ENCODE results near the gene GABRR2. TPM values are rescaled to one million over a fixed set of nuclear protein-coding genes. Genes with fewer than 3 reads are reported as not detected.
"Not testable (repeated sequence)": the region's sequence is repeated elsewhere in the genome, so short reads cannot be mapped to it uniquely, and the experiment has no call there.

GABRR2 gene
- total RNA-seq, 6 donors from 2014 or later, result 0.30 to 3.1 (median 1.6) TPM

DNA sequence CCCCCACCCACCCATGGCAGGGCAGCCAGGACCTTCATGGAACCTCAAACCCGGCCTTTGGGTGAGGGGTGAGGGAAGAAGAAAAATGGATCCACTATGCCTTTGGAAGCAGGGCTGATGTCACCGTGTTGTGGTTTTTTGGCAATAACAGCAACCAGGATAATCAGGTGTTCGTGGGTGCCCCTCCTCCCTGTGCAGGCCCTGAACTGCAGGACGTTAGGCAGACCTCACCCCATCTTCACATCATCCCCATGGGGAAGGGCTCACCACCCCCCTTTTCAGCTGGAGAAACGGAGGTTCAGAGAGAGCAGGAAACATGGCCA is 3.6 kb downstream of the GABRR2 start:
- H3K27ac ChIP-seq, result peak overlapping the region in 2 of 4 donors; percentile 4 to 58
- H3K27me3 ChIP-seq, result no peaks in the 10 kb centered on the region
- TF ChIP-seq POLR2AphosphoS5 (IDR thresholded peaks at IDR 0.05) (no peak), EP300 (IDR thresholded peaks at IDR 0.05) (no peak), POLR2A (IDR thresholded peaks at IDR 0.05) (no peak)
- TF ChIP-seq, protein P1, sequence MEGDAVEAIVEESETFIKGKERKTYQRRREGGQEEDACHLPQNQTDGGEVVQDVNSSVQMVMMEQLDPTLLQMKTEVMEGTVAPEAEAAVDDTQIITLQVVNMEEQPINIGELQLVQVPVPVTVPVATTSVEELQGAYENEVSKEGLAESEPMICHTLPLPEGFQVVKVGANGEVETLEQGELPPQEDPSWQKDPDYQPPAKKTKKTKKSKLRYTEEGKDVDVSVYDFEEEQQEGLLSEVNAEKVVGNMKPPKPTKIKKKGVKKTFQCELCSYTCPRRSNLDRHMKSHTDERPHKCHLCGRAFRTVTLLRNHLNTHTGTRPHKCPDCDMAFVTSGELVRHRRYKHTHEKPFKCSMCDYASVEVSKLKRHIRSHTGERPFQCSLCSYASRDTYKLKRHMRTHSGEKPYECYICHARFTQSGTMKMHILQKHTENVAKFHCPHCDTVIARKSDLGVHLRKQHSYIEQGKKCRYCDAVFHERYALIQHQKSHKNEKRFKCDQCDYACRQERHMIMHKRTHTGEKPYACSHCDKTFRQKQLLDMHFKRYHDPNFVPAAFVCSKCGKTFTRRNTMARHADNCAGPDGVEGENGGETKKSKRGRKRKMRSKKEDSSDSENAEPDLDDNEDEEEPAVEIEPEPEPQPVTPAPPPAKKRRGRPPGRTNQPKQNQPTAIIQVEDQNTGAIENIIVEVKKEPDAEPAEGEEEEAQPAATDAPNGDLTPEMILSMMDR (IDR thresholded peaks at IDR 0.05), result no peak
- 43 to 44% methylated on average over 5 of the region's 5 CpGs for WGBS, 2 donors
- no peaks in the 10 kb centered on the region for H3K9me3 ChIP-seq
- H3K4me3 ChIP-seq, result no peak overlapping the region
- ATAC-seq (ENCODE audit: low FRiP score in 2 of 2) (no peak), DNase-seq (no peak)
- H3K4me1 ChIP-seq, result peaks cover 18 to 23% (median 19%) of the 10 kb centered on the region in 4 donors
- H3K36me3 ChIP-seq, result peaks cover 0 to 10% (median 4%) of the 10 kb centered on the region in 4 donors

DNA sequence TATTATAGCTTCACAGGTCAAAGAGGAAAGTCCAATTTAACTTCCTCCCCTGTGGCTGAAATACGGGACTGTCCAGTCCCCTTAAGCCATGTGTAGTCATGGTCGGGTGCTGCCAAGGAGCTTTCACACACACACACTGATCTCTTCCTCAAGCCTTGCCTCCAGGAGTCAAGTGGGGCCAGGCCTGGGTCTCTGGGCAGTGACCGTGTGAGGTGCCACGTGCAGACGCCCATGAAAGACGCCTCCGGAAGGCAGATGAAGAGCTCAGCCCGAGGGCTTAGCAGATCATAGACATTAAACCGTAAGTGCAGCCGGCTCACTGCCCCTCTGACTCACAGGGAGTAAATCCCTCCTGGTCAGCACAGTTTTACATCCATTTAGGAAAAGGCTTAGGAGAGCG is 4.2 kb downstream of the GABRR2 start:
- no peaks in the 10 kb centered on the region for H3K9me3 ChIP-seq
- peaks cover 18 to 23% (median 19%) of the 10 kb centered on the region in 4 donors for H3K4me1 ChIP-seq
- peak in 1 of 2 donors; percentile 11 for ATAC-seq (ENCODE audit: low FRiP score in 2 of 2)

DNA sequence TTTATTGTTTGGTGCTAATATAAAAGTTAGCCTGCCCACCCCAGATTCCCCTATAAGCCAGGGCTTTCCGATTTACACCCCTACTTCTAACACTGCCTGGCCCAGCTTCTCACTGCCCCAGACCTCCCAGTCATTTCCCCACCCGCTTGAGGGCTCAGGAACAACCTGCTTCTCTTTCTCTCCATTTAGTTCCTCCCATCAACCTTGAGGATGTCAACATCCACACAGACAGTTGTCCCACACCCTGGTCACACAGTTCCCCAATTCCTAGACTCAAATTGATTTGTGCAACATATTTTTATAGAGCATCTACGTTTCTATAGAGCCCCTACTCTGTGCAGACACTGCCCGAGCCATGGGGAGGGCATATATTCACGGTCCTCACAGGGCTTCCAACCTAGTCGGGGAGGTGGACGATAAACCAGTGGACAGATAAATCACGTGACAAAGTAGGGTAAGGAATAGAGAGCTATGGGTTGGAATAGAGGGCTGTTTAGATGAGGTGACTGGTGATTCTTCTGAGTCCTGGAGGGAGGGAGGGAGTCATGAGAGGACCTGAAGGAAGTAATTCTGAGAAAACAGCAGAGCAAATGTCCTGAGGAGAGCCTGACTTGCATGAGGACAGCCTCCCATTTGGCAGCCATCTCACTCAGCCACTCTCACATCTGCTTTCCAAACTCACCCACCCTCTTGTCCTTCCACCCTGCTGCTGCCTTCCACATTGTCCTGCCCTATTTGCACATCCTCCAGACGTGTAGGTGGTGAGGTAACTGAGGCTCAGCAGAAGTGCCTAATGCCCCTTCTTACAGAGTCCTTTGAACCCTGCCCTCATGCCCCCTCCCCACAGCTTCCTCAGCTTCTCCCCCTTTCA is 6.3 kb downstream of the GABRR2 start:
- H3K27ac ChIP-seq, result no peak overlapping the region
- no peaks in the 10 kb centered on the region for H3K27me3 ChIP-seq
- peaks cover 18 to 23% (median 19%) of the 10 kb centered on the region in 4 donors for H3K4me1 ChIP-seq
- no peak for DNase-seq
- H3K36me3 ChIP-seq, result no peaks in the 10 kb centered on the region
- no peak for TF ChIP-seq POLR2A (IDR thresholded peaks at IDR 0.05)
- TF ChIP-seq POLR2AphosphoS5 (IDR thresholded peaks at IDR 0.05), result no peak
- TF ChIP-seq, protein P1 (IDR thresholded peaks at IDR 0.05), result no peak
- TF ChIP-seq EP300 (IDR thresholded peaks at IDR 0.05), result no peak
- no peak overlapping the region for H3K4me3 ChIP-seq
- peak in 1 of 2 donors; percentile 20 for ATAC-seq (ENCODE audit: low FRiP score in 2 of 2)
- 60 to 73% methylated on average over 9 of the region's 9 CpGs for whole genome bisulfite sequencing, 2 donors
- no peaks in the 10 kb centered on the region for H3K9me3 ChIP-seq

More for the DNA sequence above, 4.2 kb downstream of the GABRR2 start:
- TF ChIP-seq, protein P1 (IDR thresholded peaks at IDR 0.05), result no peak
- TF ChIP-seq POLR2A (IDR thresholded peaks at IDR 0.05) (no peak), POLR2AphosphoS5 (IDR thresholded peaks at IDR 0.05) (no peak), EP300 (IDR thresholded peaks at IDR 0.05) (no peak)
- peak in 1 of 2 donors; percentile 25 for DNase-seq
- Histone ChIP-seq H3K4me3 (no peak overlapping the region), H3K27me3 (no peaks in the 10 kb centered on the region), H3K27ac (no peak overlapping the region), H3K36me3 (peaks cover 0 to 10% (median 4%) of the 10 kb centered on the region in 4 donors)
- WGBS, 2 donors, result 66 to 74% methylated on average over 6 to 11 of the region's 11 CpGs

DNA sequence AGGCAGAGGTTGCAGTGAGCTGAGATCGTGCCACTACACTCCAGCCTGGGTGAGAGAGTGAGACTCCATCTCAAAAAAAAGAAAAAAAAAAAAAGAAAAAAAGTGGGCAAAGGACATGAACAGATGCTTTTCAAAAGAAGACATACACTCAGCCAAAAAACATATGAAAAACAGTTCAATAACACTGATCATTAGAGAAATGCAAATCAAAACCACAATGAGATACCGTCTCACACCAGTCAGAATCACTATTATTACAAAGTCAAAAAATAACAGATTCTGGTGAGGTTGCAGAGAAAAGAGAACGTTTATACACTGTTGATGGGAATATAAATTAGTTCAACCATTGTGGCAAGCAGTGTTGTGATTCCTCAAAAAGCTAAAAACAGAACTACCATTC is 10.6 kb downstream of the GABRR2 start:
- not testable (repeated sequence) for ATAC-seq (ENCODE audit: low FRiP score in 2 of 2); H3K27me3 ChIP-seq; DNase-seq; H3K36me3 ChIP-seq; H3K9me3 ChIP-seq; H3K4me3 ChIP-seq; H3K4me1 ChIP-seq; H3K27ac ChIP-seq
- 81 to 87% methylated on average over 3 of the region's 3 CpGs for WGBS, 2 donors

DNA sequence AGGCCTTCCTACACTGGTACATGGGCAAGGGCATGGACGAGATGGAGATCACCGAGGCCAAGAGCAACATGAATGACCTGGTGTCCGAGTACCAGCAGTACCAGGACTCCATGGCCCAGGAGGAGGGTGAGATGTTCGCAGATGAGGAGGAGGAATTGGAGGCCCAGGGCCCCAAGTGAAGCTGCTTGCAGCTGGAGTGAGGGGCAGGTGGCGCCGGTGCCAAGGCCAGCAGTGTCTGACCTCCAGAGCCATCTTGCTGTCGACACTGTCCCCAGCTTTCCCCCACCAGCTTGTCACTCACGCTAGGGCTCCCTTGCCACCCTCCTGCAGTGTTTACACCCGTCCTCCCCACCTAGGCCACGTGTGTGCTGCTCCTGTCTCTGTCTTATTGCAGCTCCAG is 12.2 kb downstream of the GABRR2 start:
- ATAC-seq (ENCODE audit: low FRiP score in 2 of 2) (no peak), DNase-seq (peak in 1 of 2 donors; percentile 51)
- 86 to 89% methylated on average over 8 to 10 of the region's 10 CpGs for WGBS, 2 donors

More for the DNA sequence above, 12.2 kb downstream of the GABRR2 start:
- H3K9me3 ChIP-seq, result no peaks in the 10 kb centered on the region
- H3K36me3 ChIP-seq, result no peaks in the 10 kb centered on the region
- TF ChIP-seq, protein P1 (IDR thresholded peaks at IDR 0.05), result no peak
- no peak for TF ChIP-seq EP300 (IDR thresholded peaks at IDR 0.05)
- H3K27ac ChIP-seq, result no peak overlapping the region
- H3K27me3 ChIP-seq, result no peaks in the 10 kb centered on the region
- H3K4me1 ChIP-seq, result peaks cover 0 to 8% (median 3%) of the 10 kb centered on the region in 4 donors
- H3K4me3 ChIP-seq, result no peak overlapping the region
